GM23248 (cell line): ENCODE data around the gene MUS81. TPM values are rescaled to one million over a fixed set of nuclear protein-coding genes. Genes with fewer than 3 reads are reported as not detected.

Source experiments
- DNase-seq: peaks from one replicate; pipeline ENCODE4 v3.0.0-alpha.2; 2015
- H2AFZ ChIP-seq: fragments of 200-600 bp; sonication (generic); 2 replicates; pipeline ENCODE4 v1.6.1; 2016; ENCODE audit warnings: antibody characterized with exemption
- H3F3A ChIP-seq: fragments of 200-600 bp; sonication (generic); 2 replicates; pipeline ENCODE4 v1.6.1; 2016; ENCODE audit warnings: mild to moderate bottlenecking, antibody characterized with exemption, mixed run types; ENCODE audit not compliant: insufficient read depth
- H3K27ac ChIP-seq: fragments of 200-600 bp; sonication (generic); 2 replicates; pipeline ENCODE4 v1.5.1; 2016; ENCODE audit warnings: mild to moderate bottlenecking
- H3K27me3 ChIP-seq: fragments of 200-600 bp; sonication (generic); replicated peaks from 2 replicates; pipeline ENCODE4 v1.6.1; 2016; ENCODE audit warnings: mild to moderate bottlenecking; ENCODE audit not compliant: insufficient read depth
- H3K36me3 ChIP-seq: fragments of 200-600 bp; sonication (generic); 2 replicates; pipeline ENCODE4 v1.6.1; 2016; ENCODE audit warnings: low read depth, mild to moderate bottlenecking
- H3K4me1 ChIP-seq: fragments of 200-600 bp; sonication (generic); 2 replicates; pipeline ENCODE4 v1.6.1; 2016; ENCODE audit warnings: mild to moderate bottlenecking; ENCODE audit not compliant: insufficient read depth
- H3K4me2 ChIP-seq: fragments of 200-600 bp; sonication (generic); one replicate; pipeline ENCODE4 v1.6.1; 2016; ENCODE audit warnings: mild to moderate bottlenecking; ENCODE audit not compliant: unreplicated experiment
- H3K4me3 ChIP-seq: fragments of 200-600 bp; sonication (generic); 2 replicates; pipeline ENCODE4 v1.5.1; 2016; ENCODE audit warnings: mild to moderate bottlenecking
- H3K79me2 ChIP-seq: fragments of 200-600 bp; sonication (generic); 2 replicates; pipeline ENCODE4 v1.6.1; 2016; ENCODE audit warnings: mild to moderate bottlenecking; ENCODE audit not compliant: insufficient read depth
- H3K9ac ChIP-seq: fragments of 200-600 bp; sonication (generic); 2 replicates; pipeline ENCODE4 v1.6.1; 2016; ENCODE audit warnings: mild to moderate bottlenecking
- H3K9me2 ChIP-seq: fragments of 200-600 bp; sonication (generic); 2 replicates; pipeline ENCODE4 v1.6.1; 2016; ENCODE audit warnings: mixed run types, mild to moderate bottlenecking, moderate library complexity; ENCODE audit not compliant: insufficient read depth
- H3K9me3 ChIP-seq: fragments of 200-600 bp; sonication (generic); one replicate; pipeline ENCODE4 v1.6.1; 2017; ENCODE audit warnings: low read depth
- H4K20me1 ChIP-seq: fragments of 200-600 bp; sonication (generic); 2 replicates; pipeline ENCODE4 v1.6.0; 2016; ENCODE audit not compliant: insufficient read depth
- EZH2 ChIP-seq: fragments of 200-600 bp; sonication (generic); IDR thresholded peaks from 2 replicates; pipeline ENCODE4 v1.6.1; 2018; ENCODE audit warnings: antibody characterized with exemption, mild to moderate bottlenecking; ENCODE audit not compliant: insufficient read depth, poor library complexity, severe bottlenecking
- EZH2phosphoT487 ChIP-seq: fragments of 200-600 bp; sonication (generic); IDR thresholded peaks from 2 replicates; pipeline ENCODE4 v1.6.1; 2018; ENCODE audit warnings: antibody characterized with exemption, moderate library complexity, mild to moderate bottlenecking, low read depth; ENCODE audit not compliant: insufficient read depth
- WGBS, 2 experiments: methylation state at CpG; one replicate each; pipeline ENCODE4 v1.1.6; 2015 to 2017; ENCODE audit warnings: low lambda C conversion rate in 2 of 2, low coverage in 1 of 2; ENCODE audit errors: missing lambda C conversion rate in 2 of 2; 5-methylcytosine and 5-hydroxymethylcytosine counted together
- in situ Hi-C: fragments of 300-500 bp; cut with MboI; formaldehyde crosslinking; loops from 2 replicates; pipeline ENCODE4 v1.15.0; 2020
- polyA plus RNA-seq: library from polyadenylated mRNA; unstranded; fragments of >200 nt; fragmentation: Nextera tagmentation; extraction: Ambion mirVana; gene quantifications from 2 replicates; pipeline ENCODE4 v1.2.1, GENCODE V29; 2016
- total RNA-seq: library from RNA; depleted of rRNA; stranded (reverse); fragments of >200 nt; shearing (Covaris generic); gene quantifications from 2 replicates; pipeline ENCODE4 v1.2.3, GENCODE V29; 2014

Gene MUS81
- total and polyA plus RNA-seq, 2 experiments from 2014 or later: 42.0 to 56.0 TPM

GRCh38 chr11:65864706-65865471 is 4.7 kb downstream of the MUS81 start:
- Histone ChIP-seq H3K4me1 (peaks cover 12% of the 10 kb centered on the region), H3K9ac (no peak overlapping the region), H3K9me2 (no peaks in the 10 kb centered on the region), H3K36me3 (peaks cover 31% of the 10 kb centered on the region; the same call in 1 of the 2 replicates), H3K4me2 (no peak overlapping the region), H4K20me1 (no peaks in the 10 kb centered on the region), H2AFZ (no peak overlapping the region), H3K27me3 (no peaks in the 10 kb centered on the region), H3K4me3 (no peak overlapping the region), H3F3A (peaks cover 63% of the 10 kb centered on the region), H3K79me2 (peaks cover 52% of the 10 kb centered on the region), H3K27ac (no peak overlapping the region), H3K9me3 (no peaks in the 10 kb centered on the region)
- TF ChIP-seq EZH2phosphoT487 (no peak), EZH2 (no peak)
- in situ Hi-C loops: no loop called here
- DNase-seq: no peak
- 84 to 85% methylated on average over 17 of the region's 18 CpGs for WGBS, 2 experiments

DNA sequence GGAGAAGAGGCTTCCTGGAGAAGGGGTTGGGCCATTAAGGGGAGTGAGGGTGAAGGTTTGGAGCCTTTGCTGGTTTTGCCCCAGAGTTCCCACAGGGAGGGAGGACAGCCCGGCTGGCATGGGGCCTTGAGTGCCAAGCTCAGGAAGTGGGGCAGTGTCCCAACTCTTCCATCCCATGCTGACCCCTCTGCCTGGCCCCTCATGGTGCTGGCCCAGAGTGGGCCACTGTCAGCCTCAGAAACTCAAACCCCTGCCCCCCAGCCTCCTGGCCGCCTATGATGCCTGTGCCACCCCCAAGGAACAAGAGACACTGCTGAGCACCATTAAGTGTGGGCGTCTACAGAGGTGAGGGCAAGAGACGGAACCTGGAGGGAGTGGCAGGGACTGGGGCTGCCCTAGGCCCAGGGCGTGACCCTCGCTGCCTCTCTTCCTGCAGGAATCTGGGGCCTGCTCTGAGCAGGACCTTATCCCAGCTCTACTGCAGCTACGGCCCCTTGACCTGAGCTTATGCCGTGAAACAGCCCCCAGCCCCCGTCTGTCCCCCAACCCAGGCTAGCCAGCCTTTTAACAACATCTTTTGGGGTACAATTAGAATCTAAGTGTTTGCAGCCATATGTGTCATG is 5.4 kb downstream of the MUS81 start:
- no peaks in the 10 kb centered on the region for H3K27me3 ChIP-seq
- H3K79me2 ChIP-seq: peaks cover 59% of the 10 kb centered on the region
- no peak overlapping the region for H3K4me3 ChIP-seq
- H3K36me3 ChIP-seq: peaks cover 31% of the 10 kb centered on the region; the same call in 1 of the 2 replicates
- H3K9me2 ChIP-seq: no peaks in the 10 kb centered on the region
- no peaks in the 10 kb centered on the region for H4K20me1 ChIP-seq
- peaks cover 61% of the 10 kb centered on the region for H3F3A ChIP-seq
- no peak for DNase-seq
- in situ Hi-C loops: no loop called here
- no peaks in the 10 kb centered on the region for H3K9me3 ChIP-seq
- no peak overlapping the region for H3K4me2 ChIP-seq
- H2AFZ ChIP-seq: no peak overlapping the region
- H3K9ac ChIP-seq: no peak overlapping the region
- TF ChIP-seq EZH2: no peak
- TF ChIP-seq EZH2phosphoT487: no peak
- no peak overlapping the region for H3K27ac ChIP-seq
- 86 to 92% methylated on average over 9 of the region's 9 CpGs for WGBS, 2 experiments
- H3K4me1 ChIP-seq: peaks cover 15% of the 10 kb centered on the region

DNA sequence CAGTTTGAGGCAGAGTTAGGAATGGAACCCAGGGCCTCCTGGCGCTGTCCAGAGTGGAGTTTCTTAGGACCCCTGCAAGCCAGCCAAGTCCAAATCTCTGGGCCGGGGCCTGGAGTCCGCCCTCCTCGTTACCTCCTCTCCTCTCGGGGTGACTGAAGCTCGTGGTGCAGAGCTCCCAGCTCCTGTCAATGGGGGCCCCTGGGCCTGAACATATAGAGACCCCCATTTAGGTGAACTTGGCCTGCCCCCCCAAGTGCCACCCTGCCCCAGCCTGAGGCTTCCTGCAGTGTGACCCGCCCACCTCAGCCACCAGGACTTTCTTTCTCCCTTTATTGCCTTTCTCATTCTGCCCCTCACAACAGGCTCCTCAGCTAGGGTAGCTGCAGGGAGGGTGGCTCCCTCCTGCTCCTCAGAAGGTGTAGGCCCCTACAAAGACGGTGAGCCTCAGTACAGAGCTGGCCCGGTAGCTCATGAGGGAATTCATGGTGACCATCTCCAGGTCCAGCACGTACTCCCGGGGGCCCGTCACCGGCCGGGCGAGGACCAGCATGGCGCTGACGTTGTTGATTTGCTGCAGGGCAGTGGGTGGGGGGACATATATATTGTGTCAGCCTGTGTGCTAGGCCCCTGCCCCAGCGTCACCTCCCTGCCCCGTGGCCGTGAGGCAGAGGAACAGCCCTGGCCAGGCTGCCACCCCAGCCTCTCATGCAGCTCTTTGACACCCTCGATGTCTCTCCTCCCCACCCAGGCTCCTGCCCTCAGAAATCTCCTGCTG is 6.5 kb downstream of the MUS81 start:
- Histone ChIP-seq H3K79me2 (peaks cover 60% of the 10 kb centered on the region), H3F3A (peaks cover 60% of the 10 kb centered on the region), H3K9me2 (no peaks in the 10 kb centered on the region), H3K27me3 (no peaks in the 10 kb centered on the region), H3K9ac (no peak overlapping the region), H3K36me3 (peaks cover 31% of the 10 kb centered on the region; the same call in 1 of the 2 replicates), H2AFZ (no peak overlapping the region), H3K4me3 (no peak overlapping the region), H3K4me2 (no peak overlapping the region), H4K20me1 (no peaks in the 10 kb centered on the region), H3K27ac (no peak overlapping the region), H3K9me3 (no peaks in the 10 kb centered on the region), H3K4me1 (peaks cover 20% of the 10 kb centered on the region)
- 85% methylated on average over 21 of the region's 21 CpGs for WGBS, 2 experiments
- in situ Hi-C loops: no loop called here
- no peak for TF ChIP-seq EZH2
- TF ChIP-seq EZH2phosphoT487: no peak
- no peak for DNase-seq

DNA sequence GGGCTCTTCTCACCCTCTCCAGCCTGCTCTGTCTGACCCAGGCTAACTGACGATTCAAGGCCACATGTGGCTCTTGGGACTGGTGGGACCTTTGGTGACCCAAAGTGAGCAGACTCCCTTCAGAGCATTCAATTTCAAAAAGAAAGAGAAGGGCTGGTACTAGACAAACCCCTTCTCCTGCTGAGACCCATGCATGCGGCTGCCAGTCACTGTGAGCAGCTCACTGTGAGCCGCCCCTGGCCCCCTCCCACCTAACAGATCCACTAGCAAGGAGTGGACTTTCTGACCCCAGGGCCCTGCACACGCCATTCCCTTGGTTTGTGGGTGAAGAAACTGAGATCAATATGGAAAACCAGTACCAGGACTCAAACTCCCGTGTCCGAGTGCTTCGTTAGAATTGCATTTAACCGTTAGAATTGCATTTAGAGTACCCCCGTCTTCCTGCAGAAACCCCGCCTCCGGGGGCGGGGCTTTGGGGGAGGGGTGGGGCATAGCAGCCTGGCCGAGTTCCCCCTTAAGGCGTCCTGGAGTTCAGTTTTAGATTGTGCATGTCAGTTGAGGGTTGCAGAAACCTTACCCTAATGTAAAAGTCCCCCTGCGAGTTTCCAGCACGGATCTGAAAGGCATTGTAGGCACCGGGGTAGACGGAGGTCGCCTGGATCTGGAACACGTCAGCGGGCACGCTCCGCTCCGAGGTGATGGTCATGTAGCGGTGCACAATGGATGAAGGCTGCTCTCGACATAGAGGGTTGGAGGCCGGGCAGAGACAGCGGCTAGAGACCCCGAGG is 7.2 kb downstream of the MUS81 start:
- Histone ChIP-seq H3K9me2 (no peaks in the 10 kb centered on the region), H3K27ac (0 out of 2 replicates have a peak overlapping the region, but pooled peaks have one; percentile 10), H3F3A (peaks cover 54% of the 10 kb centered on the region), H3K4me1 (peaks cover 16% of the 10 kb centered on the region), H2AFZ (no peak overlapping the region), H3K4me3 (no peak overlapping the region), H3K9me3 (no peaks in the 10 kb centered on the region), H3K27me3 (no peaks in the 10 kb centered on the region), H3K79me2 (peaks cover 55% of the 10 kb centered on the region), H4K20me1 (no peaks in the 10 kb centered on the region), H3K4me2 (no peak overlapping the region), H3K9ac (no peak overlapping the region), H3K36me3 (peaks cover 31% of the 10 kb centered on the region; the same call in 1 of the 2 replicates)
- no peak for TF ChIP-seq EZH2phosphoT487
- no peak for TF ChIP-seq EZH2
- DNase-seq: no peak
- 57 to 59% methylated on average over 27 to 29 of the region's 29 CpGs for whole genome bisulfite sequencing, 2 experiments
- in situ Hi-C loops: no loop called here
